Measurements from ENCODE around the gene SLC8A1. TPM values are rescaled to one million over a fixed set of nuclear protein-coding genes. Genes with fewer than 3 reads are reported as not detected.

Gene SLC8A1
- total and polyA plus RNA-seq, 3 donors from 2014 or later, result 1.4 to 3.6 (median 3.2) TPM

DNA sequence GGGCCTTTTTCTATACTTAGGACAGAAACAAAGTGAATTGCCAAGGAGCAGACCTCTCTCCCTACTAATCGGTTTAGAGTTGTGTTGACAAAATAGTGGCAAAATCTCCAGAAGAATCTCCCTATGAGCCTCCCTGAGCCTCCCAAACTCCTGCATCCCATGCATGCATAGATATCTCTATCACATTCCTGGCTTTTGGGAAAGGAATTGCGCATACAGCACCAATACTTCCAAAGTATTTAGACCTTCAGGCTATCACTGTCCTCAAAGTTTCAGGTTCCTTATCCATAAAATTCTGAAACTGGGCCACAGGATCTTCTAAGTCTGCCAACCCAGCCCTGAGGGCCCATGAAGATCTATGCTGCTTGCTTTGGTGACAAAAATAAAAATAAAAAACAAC lies 152.1 kb downstream of the SLC8A1 start:
- TF ChIP-seq, protein P1, sequence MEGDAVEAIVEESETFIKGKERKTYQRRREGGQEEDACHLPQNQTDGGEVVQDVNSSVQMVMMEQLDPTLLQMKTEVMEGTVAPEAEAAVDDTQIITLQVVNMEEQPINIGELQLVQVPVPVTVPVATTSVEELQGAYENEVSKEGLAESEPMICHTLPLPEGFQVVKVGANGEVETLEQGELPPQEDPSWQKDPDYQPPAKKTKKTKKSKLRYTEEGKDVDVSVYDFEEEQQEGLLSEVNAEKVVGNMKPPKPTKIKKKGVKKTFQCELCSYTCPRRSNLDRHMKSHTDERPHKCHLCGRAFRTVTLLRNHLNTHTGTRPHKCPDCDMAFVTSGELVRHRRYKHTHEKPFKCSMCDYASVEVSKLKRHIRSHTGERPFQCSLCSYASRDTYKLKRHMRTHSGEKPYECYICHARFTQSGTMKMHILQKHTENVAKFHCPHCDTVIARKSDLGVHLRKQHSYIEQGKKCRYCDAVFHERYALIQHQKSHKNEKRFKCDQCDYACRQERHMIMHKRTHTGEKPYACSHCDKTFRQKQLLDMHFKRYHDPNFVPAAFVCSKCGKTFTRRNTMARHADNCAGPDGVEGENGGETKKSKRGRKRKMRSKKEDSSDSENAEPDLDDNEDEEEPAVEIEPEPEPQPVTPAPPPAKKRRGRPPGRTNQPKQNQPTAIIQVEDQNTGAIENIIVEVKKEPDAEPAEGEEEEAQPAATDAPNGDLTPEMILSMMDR (IDR thresholded peaks at IDR 0.05), result no peak
- no peak for TF ChIP-seq POLR2A (IDR thresholded peaks at IDR 0.05)
- WGBS, 2 donors, result 93 to 97% methylated on average over 2 of the region's 2 CpGs
- no peak overlapping the region for H3K4me3 ChIP-seq

DNA sequence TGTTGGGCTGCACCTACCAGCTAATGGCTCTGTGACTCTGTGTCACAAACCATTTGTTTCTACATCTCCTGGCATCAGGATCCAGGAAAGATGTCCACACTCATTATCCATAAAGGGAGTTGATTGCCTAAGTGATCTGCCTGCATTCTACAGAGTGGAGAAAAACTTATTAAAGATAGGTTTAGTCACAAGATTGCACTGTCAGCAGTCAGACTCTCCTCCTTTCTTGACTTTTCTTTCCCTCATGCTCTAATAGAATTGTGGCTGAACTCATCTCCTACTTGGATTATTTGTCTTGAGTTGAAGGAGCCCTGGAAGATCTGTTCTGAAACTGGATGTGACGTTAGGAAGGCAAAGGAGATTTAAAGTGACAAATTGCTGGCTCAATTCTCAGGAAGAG lies 152.7 kb downstream of the SLC8A1 start:
- no peak overlapping the region for H3K27ac ChIP-seq
- no peaks in the 10 kb centered on the region for H3K27me3 ChIP-seq
- H3K36me3 ChIP-seq (ENCODE audit: low read depth, missing control alignments), result no peaks in the 10 kb centered on the region
- intact Hi-C loops (cut with DNase I; ENCODE audit: low total_unique reads), result no loop called here
- no peaks in the 10 kb centered on the region for H3K9me3 ChIP-seq
- H3K4me3 ChIP-seq, result no peak overlapping the region
- TF ChIP-seq, protein P1 (IDR thresholded peaks at IDR 0.05), result no peak
- TF ChIP-seq POLR2A (IDR thresholded peaks at IDR 0.05), result no peak
- no peaks in the 10 kb centered on the region for H3K4me1 ChIP-seq
- DNase-seq, result no peak
- 79 to 100% methylated on average over 1 of the region's 1 CpG for WGBS, 2 donors

More for the DNA sequence above, 152.1 kb downstream of the SLC8A1 start:
- Histone ChIP-seq H3K36me3 (ENCODE audit: low read depth, missing control alignments) (no peaks in the 10 kb centered on the region), H3K9me3 (no peaks in the 10 kb centered on the region), H3K27me3 (no peaks in the 10 kb centered on the region), H3K4me1 (no peaks in the 10 kb centered on the region), H3K27ac (no peak overlapping the region)
- intact Hi-C loops (cut with DNase I; ENCODE audit: low total_unique reads), result no loop called here
- DNase-seq, result no peak

DNA sequence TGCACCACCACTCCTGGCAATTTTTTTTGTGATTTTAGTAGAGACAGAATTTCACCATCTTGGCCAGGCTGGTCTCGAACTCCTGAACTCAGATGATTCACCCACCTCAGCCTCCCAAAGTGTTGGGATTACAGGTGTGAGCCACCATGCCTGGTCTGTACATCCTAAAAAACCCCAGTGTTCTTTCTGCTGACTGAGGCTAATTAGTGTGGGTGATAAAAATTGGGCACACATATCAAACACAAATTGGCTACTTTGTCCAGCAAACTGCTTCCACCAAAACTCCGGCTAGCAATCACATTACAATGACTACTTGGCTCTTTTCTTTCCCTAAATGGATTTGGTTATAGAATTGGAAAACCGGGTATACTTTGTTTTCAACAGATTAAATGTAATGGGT lies 153.9 kb downstream of the SLC8A1 start:
- no peaks in the 10 kb centered on the region for H3K36me3 ChIP-seq (ENCODE audit: low read depth, missing control alignments)
- H3K4me3 ChIP-seq, result no peak overlapping the region
- TF ChIP-seq, protein P1 (IDR thresholded peaks at IDR 0.05), result no peak
- no peak for TF ChIP-seq POLR2A (IDR thresholded peaks at IDR 0.05)
- no peaks in the 10 kb centered on the region for H3K9me3 ChIP-seq
- DNase-seq, result no peak
- no peaks in the 10 kb centered on the region for H3K4me1 ChIP-seq
- no peak overlapping the region for H3K27ac ChIP-seq
- WGBS, 2 donors, result 84 to 89% methylated on average over 3 of the region's 3 CpGs
- no peaks in the 10 kb centered on the region for H3K27me3 ChIP-seq
- intact Hi-C loops (cut with DNase I; ENCODE audit: low total_unique reads), result no loop called here

DNA sequence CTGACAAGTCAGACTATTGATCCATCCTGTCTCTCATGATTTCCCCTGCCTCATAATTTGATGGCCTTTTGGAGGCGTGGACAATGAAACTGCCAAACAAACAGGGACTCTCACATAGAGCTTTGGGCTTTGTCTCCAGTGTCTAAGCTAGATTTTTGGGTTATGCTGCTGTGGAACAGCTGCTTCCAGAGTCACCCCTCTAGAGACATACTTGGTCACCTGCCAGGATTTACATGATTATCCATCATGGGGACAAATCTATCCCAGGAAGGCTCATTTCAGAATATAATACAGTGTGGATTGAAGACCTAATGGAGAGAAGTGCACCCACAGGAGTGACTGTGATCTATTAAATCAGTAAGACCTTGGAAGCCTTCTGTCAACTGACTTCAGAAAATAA lies 159.6 kb downstream of the SLC8A1 start:
- Histone ChIP-seq H3K4me3 (no peak overlapping the region), H3K27me3 (no peaks in the 10 kb centered on the region), H3K27ac (no peak overlapping the region), H3K36me3 (ENCODE audit: low read depth, missing control alignments) (no peaks in the 10 kb centered on the region), H3K4me1 (no peaks in the 10 kb centered on the region), H3K9me3 (no peaks in the 10 kb centered on the region)
- WGBS, 2 donors, result 100% methylated on average over 1 of the region's 1 CpG
- intact Hi-C loops (cut with DNase I; ENCODE audit: low total_unique reads), result no loop called here
- no peak for TF ChIP-seq POLR2A (IDR thresholded peaks at IDR 0.05)
- TF ChIP-seq, protein P1 (IDR thresholded peaks at IDR 0.05), result no peak
- DNase-seq, result no peak

DNA sequence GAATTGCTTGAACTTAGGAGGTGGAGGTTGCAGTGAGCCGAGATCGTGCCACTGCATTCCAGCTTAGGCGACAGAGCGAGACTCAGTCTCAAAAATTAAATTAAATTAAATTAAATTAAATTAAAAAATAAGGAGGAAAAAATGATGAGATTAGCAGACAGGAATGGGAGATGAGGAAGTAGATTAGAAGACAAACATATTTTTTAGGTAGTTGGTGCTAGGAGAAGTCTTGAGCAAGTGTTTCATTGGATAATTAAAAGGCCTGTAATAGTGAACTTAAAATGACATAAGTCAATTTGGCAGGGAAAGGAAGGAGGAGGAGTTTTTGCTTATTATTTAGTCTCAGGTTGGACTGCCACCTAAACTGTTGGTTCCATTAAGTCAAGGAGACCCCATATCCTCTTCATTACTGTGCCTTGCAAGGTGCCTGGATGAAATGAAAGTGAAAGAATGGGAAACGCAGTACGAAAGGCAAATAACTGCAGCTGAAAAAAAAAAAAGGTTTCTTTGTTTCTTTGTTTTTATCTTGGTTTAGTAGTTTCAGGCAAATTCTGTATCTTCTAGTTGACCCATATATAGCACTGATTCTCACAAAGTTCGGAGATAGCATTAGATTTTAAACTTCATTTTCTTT lies 162.0 kb downstream of the SLC8A1 start:
- Histone ChIP-seq H3K36me3 (ENCODE audit: low read depth, missing control alignments) (no peaks in the 10 kb centered on the region), H3K27ac (no peak overlapping the region), H3K4me1 (peaks cover 2% of the 10 kb centered on the region), H3K4me3 (no peak overlapping the region), H3K9me3 (no peaks in the 10 kb centered on the region), H3K27me3 (no peaks in the 10 kb centered on the region)
- 76 to 88% methylated on average over 7 of the region's 7 CpGs for WGBS, 2 donors
- no peak for DNase-seq
- intact Hi-C loops (cut with DNase I; ENCODE audit: low total_unique reads), result no loop called here
- no peak for TF ChIP-seq POLR2A (IDR thresholded peaks at IDR 0.05)
- TF ChIP-seq, protein P1 (IDR thresholded peaks at IDR 0.05), result no peak

All from testis (tissue), 3 donors.